Lower leg skin (tissue), 3 donors: ENCODE data around the gene LRFN2.

Source experiments
- CTCF ChIP-seq, 3 donors: fragments of 450-650 bp; IDR thresholded peaks; one replicate each; pipeline ENCODE4 v1.5.1; 2016; ENCODE audit warnings: antibody characterized with exemption in 3 of 3, mild to moderate bottlenecking in 3 of 3, moderate library complexity in 2 of 3
- POLR2A ChIP-seq, 2 donors: fragments of 450-650 bp; IDR thresholded peaks; one replicate each; pipeline ENCODE4 v1.6.1; 2016 to 2017; ENCODE audit warnings: antibody characterized with exemption in 2 of 2, mild to moderate bottlenecking in 1 of 2, moderate library complexity in 1 of 2

GRCh38 chr6:40627316-40627715, 40.2 kb upstream of the LRFN2 start:
- TF ChIP-seq POLR2A (IDR thresholded peaks at IDR 0.05) (no peak), CTCF (IDR thresholded peaks at IDR 0.05) (no peak)
